K562 (cell line): ENCODE results near the gene ZNF485. TPM values are rescaled to one million over a fixed set of nuclear protein-coding genes. Genes with fewer than 3 reads are reported as not detected.

Experiments used
- ATF4 ChIP-seq: fragments of 450-650 bp; formaldehyde crosslinking; IDR thresholded peaks from 2 replicates; pipeline ENCODE4 v1.4.0; 2022; ENCODE audit warnings: mild to moderate bottlenecking, moderate library complexity
- CUX1 ChIP-seq: fragments of 200-800 bp; sonication (Bioruptor generic); IDR thresholded peaks from 2 replicates; pipeline ENCODE4 v1.6.1; 2016; ENCODE audit warnings: missing genetic modification characterization, missing compliant biosample characterization
- FOXA1 ChIP-seq: fragments of 450-650 bp; IDR thresholded peaks from 2 replicates; pipeline ENCODE4 v1.6.1; 2016; ENCODE audit warnings: mild to moderate bottlenecking, borderline replicate concordance
- GTF2A2 ChIP-seq: IDR thresholded peaks from 2 replicates; pipeline ENCODE4 v1.6.1; 2016; ENCODE audit warnings: mild to moderate bottlenecking, missing genetic modification characterization, missing compliant biosample characterization
- HLTF ChIP-seq: fragments of 450-650 bp; IDR thresholded peaks from 2 replicates; pipeline ENCODE4 v1.6.1; 2016
- ILK ChIP-seq: fragments of 450-650 bp; IDR thresholded peaks from 2 replicates; pipeline ENCODE4 v1.6.1; 2016; ENCODE audit warnings: missing genetic modification characterization, low read depth, mild to moderate bottlenecking, missing compliant biosample characterization, moderate library complexity, borderline replicate concordance
- KAT8 ChIP-seq: fragments of 450-650 bp; IDR thresholded peaks from 2 replicates; pipeline ENCODE4 v1.6.1; 2016; ENCODE audit warnings: low read depth, mild to moderate bottlenecking
- MECOM ChIP-seq: fragments of 250-450 bp; sonication (Bioruptor Pico); IDR thresholded peaks from 2 replicates; pipeline ENCODE4 v1.8.0; 2022; ENCODE audit warnings: inconsistent platforms
- NKRF ChIP-seq: fragments of 450-650 bp; IDR thresholded peaks from 2 replicates; pipeline ENCODE4 v1.6.1; 2016; ENCODE audit warnings: borderline replicate concordance
- PHF21A ChIP-seq: fragments of 450-650 bp; IDR thresholded peaks from 2 replicates; pipeline ENCODE4 v1.6.1; 2017; ENCODE audit warnings: low read depth, borderline replicate concordance
- POLR3A ChIP-seq: IDR thresholded peaks from 2 replicates; pipeline ENCODE4 v1.6.1; 2011; ENCODE audit warnings: borderline replicate concordance, mild to moderate bottlenecking, moderate library complexity; ENCODE audit not compliant: insufficient read length, insufficient read depth; ENCODE audit errors: extremely low read depth
- PRMT5 ChIP-seq: sonication (generic); formaldehyde crosslinking; IDR thresholded peaks from 2 replicates; pipeline ENCODE4 v1.5.0; 2020; ENCODE audit warnings: missing genetic modification reagents
- RBM15 ChIP-seq: fragments of 200-400 bp; formaldehyde crosslinking; IDR thresholded peaks from 2 replicates; pipeline ENCODE4 v1.6.1; 2018; ENCODE audit warnings: mild to moderate bottlenecking, low read length, moderate library complexity; ENCODE audit not compliant: insufficient read depth
- ZNF609 ChIP-seq: sonication (generic); formaldehyde crosslinking; IDR thresholded peaks from 2 replicates; pipeline ENCODE4 v1.8.1; 2023; ENCODE audit warnings: missing genetic modification reagents, mild to moderate bottlenecking, borderline replicate concordance
- polyA plus RNA-seq, 8 experiments: library from polyadenylated mRNA; depleted of rRNA in 4 of 8; stranded (reverse) in 5 of 8; unstranded in 3 of 8; fragments of >200 nt; fragmentation: Nextera tagmentation in 2 of 8; fragmentation: Illumina TruSeq in 1 of 8; extraction: Ambion mirVana in 2 of 8; extraction: Trizol in 1 of 8; gene quantifications; 2 replicates each; pipeline versions ENCODE4 v1.2.1 to v1.2.3, GENCODE V29; 2011 to 2014; ENCODE audit warnings: inconsistent platforms in 1 of 8, missing spikeins in 1 of 8
- total RNA-seq, 7 experiments: library from RNA; depleted of rRNA in 6 of 7; stranded (reverse); fragments of >200 nt in 6 of 7; fragmentation: Illumina TruSeq in 2 of 7; extraction: Trizol in 2 of 7; gene quantifications; 2 replicates each; pipeline versions ENCODE4 v1.2.1 to v1.2.3, GENCODE V29; 2011 to 2021; ENCODE audit warnings: low replicate concordance in 1 of 7

Gene ZNF485
- total and polyA plus RNA-seq, 9 of the 15 experiments (the other 6 are each of a cell fraction or from before 2014, with no cell fraction given) = 8.0 to 18.7 (median 11.9) TPM

- no peak for TF ChIP-seq ZNF609
- TF ChIP-seq RBM15 = no peak
- no peak for TF ChIP-seq PHF21A
- TF ChIP-seq KAT8 = no peak
- no peak for TF ChIP-seq POLR3A
- no peak for TF ChIP-seq MECOM (CRISPR knock-in tag)
- TF ChIP-seq ILK = no peak
- TF ChIP-seq ATF4 = no peak
- no peak for TF ChIP-seq GTF2A2 (tag)
- TF ChIP-seq HLTF = no peak
- peak; percentile 96 for TF ChIP-seq NKRF
- no peak for TF ChIP-seq PRMT5 (CRISPR knock-in tag)
- no peak for TF ChIP-seq FOXA1
- no peak for TF ChIP-seq CUX1
These were observed at the start of gene ZNF485 (continued) for GRCh38 chr10:43606323-43607198.
